NCI-H1930 (cell line): ENCODE results near the gene DEFB131B.
"Not testable (repeated sequence)": the region's sequence is repeated elsewhere in the genome, so short reads cannot be mapped to it uniquely, and the experiment has no call there.

Experiments
- DNase-seq, 2 experiments: peaks; one replicate each; lab custom pipeline; 2025; lab: John Stamatoyannopoulos, UW

The DEFB131B gene

GRCh38 chr11:71911321-71911985 is 33.2 kb downstream of the DEFB131B start:
- not testable (repeated sequence) for DNase-seq

DNA sequence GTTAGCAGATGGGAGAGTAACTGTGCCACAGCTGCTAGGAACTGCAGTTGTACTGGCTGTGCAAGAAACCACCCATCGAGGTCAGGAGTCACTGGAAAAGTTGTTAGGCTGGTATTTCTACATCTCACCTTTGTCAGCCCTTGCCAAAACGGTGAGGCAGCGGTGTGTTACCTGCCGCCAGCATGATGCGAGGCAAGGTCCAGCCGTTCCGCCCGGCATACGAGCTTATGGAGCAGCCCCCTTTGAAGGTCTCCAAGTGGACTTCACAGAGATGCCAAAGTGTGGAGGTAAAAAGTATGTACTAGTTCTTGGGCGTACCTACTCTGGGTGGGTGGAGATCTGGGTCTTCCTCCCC is 33.7 kb downstream of the DEFB131B start:
- not testable (repeated sequence) for DNase-seq

DNA sequence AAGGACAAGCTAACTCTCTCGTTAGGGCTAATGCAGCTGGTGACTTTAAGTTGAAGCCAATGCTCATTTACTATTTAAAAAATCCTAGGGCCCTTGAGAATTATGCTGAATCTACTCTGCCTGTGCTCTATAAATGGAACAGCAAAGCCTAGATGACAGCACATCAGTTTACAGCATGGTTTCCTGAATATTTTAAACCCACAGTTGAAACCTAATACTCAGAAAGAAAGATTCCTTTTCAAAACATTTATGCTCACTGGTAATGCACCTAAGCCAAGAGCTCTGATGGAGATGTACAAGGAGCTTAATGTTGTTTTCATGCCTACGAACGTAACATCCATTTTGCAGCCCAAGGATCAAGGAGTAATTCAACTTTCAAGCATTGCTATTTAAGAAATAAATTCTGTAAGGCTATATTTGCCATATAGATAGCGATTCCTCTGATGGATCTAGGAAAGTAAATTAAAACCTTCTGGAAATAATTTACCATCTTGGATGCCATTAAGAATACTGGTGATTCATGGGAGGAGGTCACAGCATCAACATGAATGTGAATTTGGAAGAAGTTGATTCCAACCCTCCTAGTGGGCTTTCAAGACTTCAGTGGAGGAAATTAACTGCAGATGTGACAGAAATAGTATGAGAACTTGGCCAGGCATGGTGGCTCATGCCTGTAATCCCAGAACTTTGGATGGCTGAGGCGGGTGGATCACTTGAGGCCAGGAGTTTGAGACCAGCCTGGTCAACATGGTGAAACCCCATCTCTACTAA is 35.7 kb downstream of the DEFB131B start:
- no peak for DNase-seq

DNA sequence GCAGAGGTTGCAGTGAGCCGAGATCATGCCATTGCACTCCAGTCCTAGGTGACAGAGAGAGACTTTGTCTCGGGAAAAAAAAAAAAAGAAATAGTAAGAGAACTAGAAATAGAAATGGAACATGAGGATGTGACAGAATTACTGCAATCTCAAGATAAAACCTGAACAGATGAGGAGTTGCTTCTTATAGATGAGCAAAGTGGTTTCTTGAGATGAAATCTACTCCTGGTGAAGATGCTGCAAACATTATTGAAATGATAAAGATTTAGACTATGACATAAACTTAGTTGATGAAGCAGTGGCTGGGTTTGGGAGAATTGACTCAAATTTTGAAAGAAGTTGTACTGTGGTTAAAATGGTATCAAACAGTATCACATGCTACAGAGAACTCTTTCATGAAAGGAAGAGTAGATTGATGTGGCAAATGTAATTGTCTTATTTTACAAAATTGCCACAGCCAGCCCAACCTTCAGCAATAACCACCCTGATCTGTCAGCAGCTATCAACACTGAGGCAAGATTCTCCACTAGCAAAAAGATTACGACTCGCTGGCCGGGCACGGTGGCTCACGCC is 36.5 kb downstream of the DEFB131B start:
- DNase-seq, result no peak

DNA sequence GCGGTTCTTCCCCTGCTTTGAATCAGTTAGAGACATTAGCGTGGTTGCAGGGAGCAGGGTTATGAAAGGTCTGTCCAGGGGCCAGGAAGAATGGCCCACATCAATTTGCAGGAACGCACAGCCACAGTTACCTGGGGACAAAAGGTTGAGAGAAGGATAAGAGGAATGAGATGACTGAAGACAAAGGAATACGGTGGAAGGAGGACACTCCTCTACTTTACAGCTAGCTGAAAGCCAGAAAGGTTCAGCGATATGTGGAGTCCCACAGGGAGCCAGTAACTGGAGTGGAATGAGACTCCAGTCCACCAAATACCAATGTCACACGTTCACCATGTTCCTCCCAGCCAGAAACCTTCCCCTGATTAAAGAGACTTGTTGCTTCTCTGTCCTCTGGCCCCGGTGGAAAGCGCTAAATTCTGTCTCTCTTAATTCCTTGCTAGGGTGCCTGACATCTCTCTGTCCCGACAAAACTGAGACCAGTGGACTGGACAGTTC is 39.4 kb downstream of the DEFB131B start:
- no peak for DNase-seq

GRCh38 chr11:71927820-71928736 is 49.8 kb downstream of the DEFB131B start, which contains the start of gene XNDC1N:
Gene XNDC1N, minus strand, starts transcription at chr11:71928594. Its CDS starts 5,241 bp downstream, at chr11:71923353.
- peak; percentile 86 for DNase-seq

DNA sequence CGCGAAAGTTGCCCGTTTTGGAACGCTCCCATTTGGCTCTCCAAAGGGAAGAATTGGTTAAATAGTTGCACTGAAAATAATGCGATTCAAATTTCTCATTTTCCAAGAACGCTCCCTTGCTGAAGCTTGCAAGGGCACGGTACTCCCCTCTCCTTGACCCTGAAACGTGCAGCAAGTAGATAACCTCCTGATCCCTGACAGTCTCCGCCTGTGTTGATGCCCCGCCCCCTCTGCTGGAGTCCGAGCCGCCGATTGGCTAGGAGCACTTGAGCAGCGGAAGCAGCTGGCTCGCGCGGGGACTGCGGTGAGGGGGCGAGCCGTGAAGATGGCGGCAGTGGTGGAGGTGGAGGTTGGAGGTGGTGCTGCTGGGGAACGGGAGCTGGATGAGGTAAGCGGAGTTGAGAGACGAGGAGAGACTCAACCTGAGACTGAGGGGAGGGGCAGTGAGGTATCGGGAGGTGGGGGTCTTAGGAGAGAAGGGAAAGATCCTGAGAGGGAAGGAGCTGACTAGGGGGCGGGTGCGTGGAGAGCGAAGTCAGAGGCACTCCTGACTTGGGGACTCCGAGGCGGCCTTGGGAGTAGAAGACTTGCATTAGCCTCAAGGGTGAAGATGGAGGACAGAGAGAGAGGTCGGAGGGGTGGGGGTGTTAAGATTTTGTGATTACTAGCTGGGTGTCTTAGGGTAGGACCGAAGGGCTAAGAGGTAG is 50.6 kb downstream of the DEFB131B start, which contains the start of gene RNF121:
RNF121 (plus strand) TSS at position 310 of the 707 bp plus-strand sequence; CDS start at position 326, 16 bp downstream.
- peak; percentile 91 to 92 for DNase-seq

DNA sequence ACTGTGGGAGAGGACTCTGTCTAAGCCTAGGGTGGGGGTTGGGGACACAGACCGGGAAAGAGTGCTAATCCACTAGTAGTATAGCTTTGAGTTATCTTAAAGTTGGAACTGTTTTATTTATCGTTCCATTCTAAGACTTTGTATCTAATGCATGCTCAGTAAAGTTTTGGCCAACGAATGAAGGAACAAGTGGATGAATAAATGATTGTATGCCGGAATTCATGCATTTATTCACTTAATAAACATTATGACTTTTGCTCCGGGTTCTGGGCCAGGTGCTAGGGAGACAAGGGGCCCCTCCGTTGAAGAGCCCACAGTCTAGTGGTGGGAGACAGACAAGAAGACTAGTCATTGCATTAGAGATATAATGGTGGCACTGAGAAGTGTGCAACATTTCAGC is 51.2 kb downstream of the DEFB131B start:
- DNase-seq, result no peak

- no peak for DNase-seq
These were observed 52.4 kb downstream of the DEFB131B start for GRCh38 chr11:71930556-71931244.

- DNase-seq, result no peak
These were observed 53.0 kb downstream of the DEFB131B start for GRCh38 chr11:71931245-71931602.

DNA sequence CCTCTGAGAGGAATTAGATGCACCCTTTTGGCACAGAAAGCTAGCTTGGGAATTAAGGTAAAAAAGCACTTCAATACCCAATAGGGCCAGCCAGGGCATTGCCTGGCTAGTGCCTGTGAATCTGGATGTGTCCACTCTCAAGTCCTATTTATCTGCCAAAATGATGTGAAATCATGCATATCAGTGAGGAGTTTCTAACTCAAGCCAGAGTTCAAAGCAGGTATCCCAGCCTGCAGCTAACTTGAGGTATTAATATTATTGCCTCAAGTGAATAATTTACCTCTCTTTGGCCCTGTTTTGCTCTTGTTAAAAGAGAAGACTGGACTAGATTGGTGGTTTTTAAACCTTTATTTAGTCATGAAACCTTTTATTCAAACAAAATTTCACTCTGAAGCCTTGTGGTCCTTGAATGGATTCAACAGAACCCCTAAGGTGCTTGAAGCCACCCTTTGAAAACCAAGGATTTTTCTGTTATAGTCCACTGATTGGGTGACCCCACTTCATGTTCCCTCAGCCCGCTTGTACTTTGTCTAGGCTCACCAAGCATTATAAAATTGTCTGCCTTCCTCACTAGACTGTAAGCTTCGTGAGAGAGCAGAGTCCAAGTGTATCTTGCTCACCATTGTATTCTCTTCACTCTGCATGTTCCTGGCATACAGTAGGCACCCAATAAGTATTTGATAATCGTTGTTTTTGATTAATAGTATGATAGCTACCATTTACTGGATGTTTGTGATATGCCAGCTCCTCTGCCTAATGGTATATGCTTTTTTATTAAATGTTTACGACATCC is 55.1 kb downstream of the DEFB131B start:
- DNase-seq, result no peak
